ENCODE measurements around the gene C1QTNF12. TPM values are rescaled to one million over a fixed set of nuclear protein-coding genes. Genes with fewer than 3 reads are reported as not detected.

C1QTNF12 gene
- polyA plus RNA-seq, 1 donor, result 50.5 TPM

GRCh38 chr1:1270813-1271212 lies 24.3 kb upstream of the C1QTNF12 start:
- DNase-seq, result no peak
- Histone ChIP-seq H3K27ac (ENCODE audit: low read length) (no peak overlapping the region), H3K4me3 (ENCODE audit: low read length) (no peak overlapping the region), H3K36me3 (ENCODE audit: control insufficient read depth, insufficient read depth, low read length) (peaks cover 22% of the 10 kb centered on the region), H3K9me3 (ENCODE audit: control insufficient read depth, low read depth, low read length) (peaks cover 8% of the 10 kb centered on the region), H3K27me3 (ENCODE audit: control insufficient read depth, insufficient read depth, low read length) (no peaks in the 10 kb centered on the region), H3K4me1 (ENCODE audit: control insufficient read depth, insufficient read depth, low read length) (peaks cover 17% of the 10 kb centered on the region)
- WGBS (ENCODE audit: insufficient coverage, low lambda C conversion rate), result no CpG with 5 or more reads among the region's 7 CpGs

- H3K36me3 ChIP-seq (ENCODE audit: control insufficient read depth, insufficient read depth, low read length), result peaks cover 42% of the 10 kb centered on the region
- H3K4me3 ChIP-seq (ENCODE audit: low read length), result no peak overlapping the region
- no peaks in the 10 kb centered on the region for H3K27me3 ChIP-seq (ENCODE audit: control insufficient read depth, insufficient read depth, low read length)
- H3K9me3 ChIP-seq (ENCODE audit: control insufficient read depth, low read depth, low read length), result peaks cover 5% of the 10 kb centered on the region
- H3K4me1 ChIP-seq (ENCODE audit: control insufficient read depth, insufficient read depth, low read length), result peaks cover 10% of the 10 kb centered on the region
- DNase-seq, result no peak
- WGBS (ENCODE audit: insufficient coverage, low lambda C conversion rate), result 100% methylated on average over 2 of the region's 13 CpGs
- no peak overlapping the region for H3K27ac ChIP-seq (ENCODE audit: low read length)
These were observed 21.8 kb upstream of the C1QTNF12 start for GRCh38 chr1:1268284-1268682.

GRCh38 chr1:1267488-1268283 lies 21.2 kb upstream of the C1QTNF12 start:
- H3K9me3 ChIP-seq (ENCODE audit: control insufficient read depth, low read depth, low read length), result peaks cover 5% of the 10 kb centered on the region
- H3K4me3 ChIP-seq (ENCODE audit: low read length), result no peak overlapping the region
- peaks cover 48% of the 10 kb centered on the region for H3K36me3 ChIP-seq (ENCODE audit: control insufficient read depth, insufficient read depth, low read length)
- no peaks in the 10 kb centered on the region for H3K27me3 ChIP-seq (ENCODE audit: control insufficient read depth, insufficient read depth, low read length)
- DNase-seq, result no peak
- no peak overlapping the region for H3K27ac ChIP-seq (ENCODE audit: low read length)
- WGBS (ENCODE audit: insufficient coverage, low lambda C conversion rate), result no CpG with 5 or more reads among the region's 39 CpGs
- peaks cover 10% of the 10 kb centered on the region for H3K4me1 ChIP-seq (ENCODE audit: control insufficient read depth, insufficient read depth, low read length)

- Histone ChIP-seq H3K27ac (ENCODE audit: low read length) (no peak overlapping the region), H3K9me3 (ENCODE audit: control insufficient read depth, low read depth, low read length) (peaks cover 5% of the 10 kb centered on the region), H3K27me3 (ENCODE audit: control insufficient read depth, insufficient read depth, low read length) (no peaks in the 10 kb centered on the region), H3K36me3 (ENCODE audit: control insufficient read depth, insufficient read depth, low read length) (peaks cover 61% of the 10 kb centered on the region), H3K4me3 (ENCODE audit: low read length) (no peak overlapping the region), H3K4me1 (ENCODE audit: control insufficient read depth, insufficient read depth, low read length) (no peaks in the 10 kb centered on the region)
- no peak for DNase-seq
- WGBS (ENCODE audit: insufficient coverage, low lambda C conversion rate), result 100% methylated on average over 2 of the region's 10 CpGs
These were observed 18.3 kb upstream of the C1QTNF12 start for GRCh38 chr1:1264868-1265272.

GRCh38 chr1:1264026-1264425 lies 17.5 kb upstream of the C1QTNF12 start:
- H3K4me3 ChIP-seq (ENCODE audit: low read length), result no peak overlapping the region
- H3K9me3 ChIP-seq (ENCODE audit: control insufficient read depth, low read depth, low read length), result peaks cover 5% of the 10 kb centered on the region
- no peak for DNase-seq
- no peak overlapping the region for H3K27ac ChIP-seq (ENCODE audit: low read length)
- H3K36me3 ChIP-seq (ENCODE audit: control insufficient read depth, insufficient read depth, low read length), result peaks cover 67% of the 10 kb centered on the region
- WGBS (ENCODE audit: insufficient coverage, low lambda C conversion rate), result no CpG with 5 or more reads among the region's 9 CpGs
- H3K4me1 ChIP-seq (ENCODE audit: control insufficient read depth, insufficient read depth, low read length), result no peaks in the 10 kb centered on the region
- no peaks in the 10 kb centered on the region for H3K27me3 ChIP-seq (ENCODE audit: control insufficient read depth, insufficient read depth, low read length)

GRCh38 chr1:1262758-1263157 lies 16.2 kb upstream of the C1QTNF12 start:
- no peaks in the 10 kb centered on the region for H3K4me1 ChIP-seq (ENCODE audit: control insufficient read depth, insufficient read depth, low read length)
- peaks cover 3% of the 10 kb centered on the region for H3K9me3 ChIP-seq (ENCODE audit: control insufficient read depth, low read depth, low read length)
- DNase-seq, result no peak
- no peak overlapping the region for H3K4me3 ChIP-seq (ENCODE audit: low read length)
- H3K27ac ChIP-seq (ENCODE audit: low read length), result no peak overlapping the region
- WGBS (ENCODE audit: insufficient coverage, low lambda C conversion rate), result 100% methylated on average over 1 of the region's 8 CpGs
- H3K27me3 ChIP-seq (ENCODE audit: control insufficient read depth, insufficient read depth, low read length), result no peaks in the 10 kb centered on the region
- peaks cover 68% of the 10 kb centered on the region for H3K36me3 ChIP-seq (ENCODE audit: control insufficient read depth, insufficient read depth, low read length)

- Histone ChIP-seq H3K27me3 (ENCODE audit: control insufficient read depth, insufficient read depth, low read length) (no peaks in the 10 kb centered on the region), H3K4me1 (ENCODE audit: control insufficient read depth, insufficient read depth, low read length) (no peaks in the 10 kb centered on the region), H3K27ac (ENCODE audit: low read length) (no peak overlapping the region), H3K36me3 (ENCODE audit: control insufficient read depth, insufficient read depth, low read length) (peaks cover 61% of the 10 kb centered on the region), H3K9me3 (ENCODE audit: control insufficient read depth, low read depth, low read length) (no peaks in the 10 kb centered on the region), H3K4me3 (ENCODE audit: low read length) (no peak overlapping the region)
- no peak for DNase-seq
- WGBS (ENCODE audit: insufficient coverage, low lambda C conversion rate), result no CpG with 5 or more reads among the region's 17 CpGs
These were observed 15.5 kb upstream of the C1QTNF12 start for GRCh38 chr1:1262071-1262470.

- no peaks in the 10 kb centered on the region for H3K9me3 ChIP-seq (ENCODE audit: control insufficient read depth, low read depth, low read length)
- peaks cover 65% of the 10 kb centered on the region for H3K36me3 ChIP-seq (ENCODE audit: control insufficient read depth, insufficient read depth, low read length)
- no peak for DNase-seq
- H3K27me3 ChIP-seq (ENCODE audit: control insufficient read depth, insufficient read depth, low read length), result no peaks in the 10 kb centered on the region
- no peak overlapping the region for H3K27ac ChIP-seq (ENCODE audit: low read length)
- WGBS (ENCODE audit: insufficient coverage, low lambda C conversion rate), result no CpG with 5 or more reads among the region's 16 CpGs
- H3K4me1 ChIP-seq (ENCODE audit: control insufficient read depth, insufficient read depth, low read length), result no peaks in the 10 kb centered on the region
- H3K4me3 ChIP-seq (ENCODE audit: low read length), result no peak overlapping the region
These were observed 14.5 kb upstream of the C1QTNF12 start for GRCh38 chr1:1260843-1261560.

- WGBS (ENCODE audit: insufficient coverage, low lambda C conversion rate), result 90% methylated on average over 2 of the region's 26 CpGs
- no peak for DNase-seq
- Histone ChIP-seq H3K9me3 (ENCODE audit: control insufficient read depth, low read depth, low read length) (peaks cover 1% of the 10 kb centered on the region), H3K4me1 (ENCODE audit: control insufficient read depth, insufficient read depth, low read length) (no peaks in the 10 kb centered on the region), H3K27ac (ENCODE audit: low read length) (no peak overlapping the region), H3K4me3 (ENCODE audit: low read length) (no peak overlapping the region), H3K36me3 (ENCODE audit: control insufficient read depth, insufficient read depth, low read length) (peaks cover 67% of the 10 kb centered on the region), H3K27me3 (ENCODE audit: control insufficient read depth, insufficient read depth, low read length) (no peaks in the 10 kb centered on the region)
These were observed 13.6 kb upstream of the C1QTNF12 start for GRCh38 chr1:1259951-1260600.

- Histone ChIP-seq H3K4me3 (ENCODE audit: low read length) (no peak overlapping the region), H3K36me3 (ENCODE audit: control insufficient read depth, insufficient read depth, low read length) (peaks cover 67% of the 10 kb centered on the region)
These were observed 13.0 kb upstream of the C1QTNF12 start for GRCh38 chr1:1259540-1259939.

More at GRCh38 chr1:1259540-1259939, 13.0 kb upstream of the C1QTNF12 start:
- H3K27me3 ChIP-seq (ENCODE audit: control insufficient read depth, insufficient read depth, low read length), result no peaks in the 10 kb centered on the region
- no peak overlapping the region for H3K27ac ChIP-seq (ENCODE audit: low read length)
- WGBS (ENCODE audit: insufficient coverage, low lambda C conversion rate), result no CpG with 5 or more reads among the region's 18 CpGs
- H3K4me1 ChIP-seq (ENCODE audit: control insufficient read depth, insufficient read depth, low read length), result no peaks in the 10 kb centered on the region
- no peak for DNase-seq
- H3K9me3 ChIP-seq (ENCODE audit: control insufficient read depth, low read depth, low read length), result peaks cover 6% of the 10 kb centered on the region

All from large intestine (tissue), 3 donors.